ENCODE measurements around the gene RBM22. TPM values are rescaled to one million over a fixed set of nuclear protein-coding genes. Genes with fewer than 3 reads are reported as not detected.
A peak's percentile ranks its signal among the peaks of the same experiment; 100 is the strongest.

RBM22 gene
- total and polyA plus RNA-seq, 2 of the 4 experiments (the other 2 are of a cell fraction): 26.2 to 34.2 TPM

GRCh38 chr5:150650021-150651006 is 50.5 kb downstream of the RBM22 start:
- CTCF ChIA-PET: no interaction called here

More at GRCh38 chr5:150650021-150651006, 50.5 kb downstream of the RBM22 start:
- Histone ChIP-seq H3K4ac (ENCODE audit: low read depth, low read length) (no peak overlapping the region), H3K27me3 (ENCODE audit: control insufficient read depth, insufficient read depth, low read length) (no peaks in the 10 kb centered on the region), H3K14ac (replicated peaks; ENCODE audit: low read depth, low read length) (no peak overlapping the region), H3K36me3 (ENCODE audit: control insufficient read depth, insufficient read depth, low read length) (peaks cover 68% of the 10 kb centered on the region), H3K18ac (ENCODE audit: low read depth, low read length) (no peak overlapping the region), H2BK120ac (ENCODE audit: low read depth, low read length) (no peak overlapping the region), H2AK9ac (replicated peaks; ENCODE audit: low read depth, low read length, poor library complexity) (no peak overlapping the region), H3K9me3 (ENCODE audit: control insufficient read depth, insufficient read depth, low read length) (no peaks in the 10 kb centered on the region), H4K91ac (ENCODE audit: insufficient read depth, low read depth, low read length) (no peak overlapping the region), H3K9ac (ENCODE audit: low read depth, low read length) (no peak overlapping the region), H3K79me1 (ENCODE audit: low read depth in 1 of 2, low read length in 2 of 2) (peaks cover 36 to 52% of the 10 kb centered on the region in 2 experiments), H2AFZ (replicated peaks; ENCODE audit: low read length, poor library complexity) (peak overlapping the region; percentile 18), H3K9me1 (ENCODE audit: insufficient read depth, low read length) (peaks cover 11% of the 10 kb centered on the region; the same call in 1 of the 2 replicates), H4K20me1 (ENCODE audit: insufficient read depth, low read length) (peaks cover 60% of the 10 kb centered on the region), H3K4me2 (ENCODE audit: low read depth, low read length) (no peak overlapping the region), H3K23ac (ENCODE audit: low read depth, low read length) (no peak overlapping the region), H2BK20ac (ENCODE audit: low read depth, low read length) (no peak overlapping the region), H3K4me1 (ENCODE audit: control insufficient read depth, insufficient read depth, low read length) (peaks cover 24% of the 10 kb centered on the region), H3K4me3 (ENCODE audit: insufficient read depth, low read depth, low read length) (no peak overlapping the region), H2BK15ac (ENCODE audit: low read depth, low read length) (no peak overlapping the region), H4K8ac (ENCODE audit: low read depth in 2 of 2, low read length in 2 of 2) (no peak overlapping the region), H4K5ac (ENCODE audit: low read depth, low read length) (no peak overlapping the region), H2AK5ac (ENCODE audit: low read depth, low read length) (no peak overlapping the region), H2BK5ac (ENCODE audit: low read depth, low read length, poor library complexity, severe bottlenecking) (no peak overlapping the region), H3K56ac (ENCODE audit: extremely low read depth, insufficient read depth, low read length) (no peak overlapping the region), H3K27ac (ENCODE audit: insufficient read depth, low read length) (no peak overlapping the region)
- dilution Hi-C loops (cut with HindIII; ENCODE audit: low sequenced_read_pairs, unreplicated experiment): no loop called here
- no peak for TF ChIP-seq POLR2A (IDR thresholded peaks at IDR 0.05; ENCODE audit: low read depth, low read length)
- no peak for TF ChIP-seq RAD21 (IDR thresholded peaks at IDR 0.05; ENCODE audit: low read length)
- no peak for TF ChIP-seq RCOR1 (IDR thresholded peaks at IDR 0.05; ENCODE audit: insufficient replicate concordance, low read length)
- TF ChIP-seq CEBPB (IDR thresholded peaks at IDR 0.05; ENCODE audit: low read depth, low read length): no peak
- no peak for TF ChIP-seq BHLHE40 (IDR thresholded peaks at IDR 0.05; ENCODE audit: low read depth, low read length)
- no peak for TF ChIP-seq MAZ (IDR thresholded peaks at IDR 0.05; ENCODE audit: borderline replicate concordance, low read depth, low read length)
- TF ChIP-seq FOS (IDR thresholded peaks at IDR 0.05; ENCODE audit: low read depth, low read length): no peak
- no peak for TF ChIP-seq MAFK (IDR thresholded peaks at IDR 0.05; ENCODE audit: low read depth, low read length)
- intact Hi-C loops (cut with micrococcal nuclease): no loop called here
- no peak for DNase-seq
- 92% methylated on average over 23 of the region's 38 CpGs; no CpG with 5 or more reads in 1 of the 2 experiments for WGBS, 2 experiments (ENCODE audit: extremely low coverage in 2 of 2, insufficient read length in 1 of 2)
- no TSS peak for BruUV-seq (replicated peaks)
- in situ Hi-C loops (cut with MboI; ENCODE audit: low sequenced_read_pairs): loop anchor here (5.0 kb wide), 2 partner anchors 88 to 198 kb away; no protein-coding TSS in a partner anchor
- POLR2A ChIA-PET (ENCODE audit: unreplicated experiment): no interaction called here
- ATAC-seq (ENCODE audit: low read depth): no peak

Data from IMR-90 (cell line).